NT2/D1 (cell line): ENCODE results near the gene DNAJC16.

Source experiments
- SUZ12 ChIP-seq: IDR thresholded peaks from 2 replicates; pipeline ENCODE4 v1.6.1; 2011; ENCODE audit not compliant: insufficient read length, insufficient read depth; ENCODE audit errors: extremely low read depth
- YY1 ChIP-seq: IDR thresholded peaks from 2 replicates; pipeline ENCODE4 v1.6.1; 2011; ENCODE audit not compliant: insufficient read length, insufficient read depth
- ZNF274 ChIP-seq: IDR thresholded peaks from 2 replicates; pipeline ENCODE4 v1.6.1; 2011; ENCODE audit warnings: mild to moderate bottlenecking, low read depth, low read length

- TF ChIP-seq ZNF274 (no peak), YY1 (no peak), SUZ12 (no peak)
Measured at GRCh38 chr1:15557008-15557407, 30.4 kb downstream of the DNAJC16 start.
